ENCODE measurements around the gene NOTCH1.
"Not testable (repeated sequence)": the region's sequence is repeated elsewhere in the genome, so short reads cannot be mapped to it uniquely, and the experiment has no call there.

Gene NOTCH1

DNA sequence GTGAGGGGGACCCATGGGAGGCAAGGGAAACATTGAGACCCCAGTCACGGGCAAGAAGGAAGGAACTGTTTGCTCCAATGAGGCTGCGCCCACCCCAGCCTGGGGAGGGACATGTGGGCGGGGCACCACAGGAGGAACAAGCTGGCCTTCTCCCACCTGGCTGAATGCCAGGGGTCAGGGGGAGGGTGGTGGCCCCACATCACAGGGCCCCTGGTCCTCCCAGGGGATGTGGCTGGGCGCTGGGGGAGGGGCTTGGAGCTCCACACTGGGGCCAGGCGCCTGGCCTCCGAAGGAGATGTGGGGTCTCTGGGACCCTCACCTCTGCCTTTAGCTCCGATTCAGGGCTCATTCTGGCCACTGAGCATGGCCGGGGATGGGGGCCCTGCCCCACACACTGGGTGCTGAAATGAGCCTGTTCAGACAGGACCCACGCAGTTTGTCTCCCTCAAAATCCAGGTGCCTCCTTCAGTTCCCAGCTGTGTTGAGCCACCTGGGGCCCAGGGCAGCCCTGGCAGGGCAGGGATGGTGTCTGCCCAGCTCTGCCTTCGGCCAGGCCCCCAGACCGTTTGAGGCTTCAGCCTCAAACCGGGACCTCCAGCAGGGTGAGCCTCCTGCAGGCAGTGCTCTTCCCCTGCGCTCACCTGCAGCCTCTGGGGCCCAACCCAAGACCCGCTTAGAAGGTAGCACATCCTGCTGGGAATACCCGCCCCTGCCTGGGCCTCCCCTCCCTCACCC is 33.2 kb upstream of the NOTCH1 start:
- no peak for DNase-seq (ENCODE audit: low read depth in 1 of 2, low spot score in 1 of 2)

DNA sequence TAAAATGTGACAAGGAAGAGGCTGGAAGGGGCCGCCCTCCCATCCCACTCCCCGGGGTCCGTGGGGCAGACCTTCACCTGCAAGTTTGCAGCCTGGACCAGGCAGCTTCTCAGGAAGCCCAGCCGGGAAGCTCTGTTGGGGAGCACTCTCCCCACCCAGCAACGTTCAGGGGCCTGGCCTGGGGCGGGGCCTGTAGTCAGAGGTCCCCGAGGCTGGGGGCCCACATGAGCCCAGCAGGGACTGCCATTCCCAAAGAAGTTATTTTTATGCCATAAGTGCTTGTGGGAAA is 32.7 kb upstream of the NOTCH1 start:
- no peak for DNase-seq (ENCODE audit: low read depth in 1 of 2, low spot score in 1 of 2)

DNA sequence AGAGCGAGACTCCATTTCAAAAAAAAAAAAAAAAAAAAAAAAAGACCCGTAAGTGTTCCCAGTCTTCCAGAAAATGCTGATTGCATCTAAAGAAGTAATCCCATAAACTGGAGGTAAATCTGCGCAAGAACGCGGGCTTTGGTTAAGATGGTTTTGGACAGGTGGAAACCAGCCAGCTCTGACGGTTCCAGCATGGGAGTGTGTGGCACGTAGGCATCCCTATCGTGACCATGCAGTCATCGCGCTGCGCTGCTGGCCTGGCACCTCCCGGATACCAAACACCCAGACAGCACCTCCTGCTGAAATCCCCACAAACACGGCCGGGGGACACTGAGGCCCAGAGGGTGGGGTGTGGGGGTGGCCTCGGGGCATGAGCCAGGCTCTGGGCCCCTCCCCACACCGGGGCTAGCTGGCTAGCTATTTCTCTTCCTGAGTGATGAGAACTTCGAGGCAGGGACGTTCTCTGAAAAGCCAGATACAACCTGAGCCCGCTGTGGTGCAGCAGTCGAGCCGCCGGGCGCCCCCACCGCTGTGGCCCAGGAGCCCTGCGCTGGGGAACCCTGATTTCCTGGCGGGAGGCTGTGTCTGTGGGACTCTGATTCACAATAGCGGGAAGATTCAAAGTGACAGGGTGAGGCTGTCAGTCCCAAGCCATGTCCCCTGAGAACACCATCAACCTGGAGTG is 32.2 kb upstream of the NOTCH1 start:
- no peak for DNase-seq (ENCODE audit: low read depth in 1 of 2, low spot score in 1 of 2)

DNA sequence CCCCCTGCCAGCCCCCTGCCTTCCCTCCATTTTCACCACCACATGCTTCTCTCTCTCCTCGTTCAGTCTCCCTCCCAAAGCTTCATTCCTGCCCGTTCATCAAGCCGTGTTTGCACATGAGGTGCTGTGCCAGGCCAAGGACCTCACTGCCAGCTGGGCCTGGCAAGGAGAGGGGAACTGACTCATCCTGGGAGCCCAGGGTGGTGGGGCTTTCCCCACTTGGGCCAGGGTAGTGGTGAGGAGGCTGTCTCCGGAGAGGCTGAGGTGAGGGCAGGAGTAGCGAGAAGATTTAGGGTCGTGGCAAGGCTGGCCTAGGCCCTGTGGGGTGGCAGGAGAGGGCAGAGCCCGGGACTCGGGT is 30.4 kb upstream of the NOTCH1 start:
- DNase-seq (ENCODE audit: low read depth in 1 of 2, low spot score in 1 of 2): no peak

DNA sequence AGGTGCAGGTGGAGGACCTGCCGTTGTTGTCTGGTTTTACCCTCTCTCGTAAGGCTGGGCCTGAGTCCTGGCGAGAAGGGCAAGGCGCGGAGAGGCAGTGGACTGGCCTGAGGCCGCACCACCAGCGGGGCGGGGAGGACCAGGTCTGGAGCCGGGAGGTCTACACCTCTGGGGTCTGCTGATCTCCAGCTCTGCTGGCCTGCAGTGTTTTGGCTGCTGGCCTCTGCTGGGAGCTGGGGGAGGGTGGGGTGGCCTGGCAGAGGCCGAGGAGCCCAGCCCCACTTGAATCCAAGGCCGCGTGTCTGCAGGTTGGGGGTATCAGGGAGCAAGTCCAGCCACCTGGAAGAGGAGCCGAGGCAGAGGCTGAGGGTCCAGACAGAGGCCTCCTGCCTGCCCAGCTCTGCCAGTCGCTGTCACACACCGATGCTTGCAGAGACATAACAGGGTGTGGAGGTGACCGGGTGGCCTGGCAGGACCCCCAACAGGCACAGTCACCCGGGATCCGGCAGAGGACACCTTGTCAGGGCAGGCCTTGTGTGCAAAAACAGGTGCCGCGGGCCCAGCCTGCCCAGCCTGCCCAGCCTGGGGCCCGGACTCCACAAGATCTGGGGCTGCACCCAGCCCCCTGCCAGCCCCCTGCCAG is 29.9 kb upstream of the NOTCH1 start:
- no peak for DNase-seq (ENCODE audit: low read depth in 1 of 2, low spot score in 1 of 2)

DNA sequence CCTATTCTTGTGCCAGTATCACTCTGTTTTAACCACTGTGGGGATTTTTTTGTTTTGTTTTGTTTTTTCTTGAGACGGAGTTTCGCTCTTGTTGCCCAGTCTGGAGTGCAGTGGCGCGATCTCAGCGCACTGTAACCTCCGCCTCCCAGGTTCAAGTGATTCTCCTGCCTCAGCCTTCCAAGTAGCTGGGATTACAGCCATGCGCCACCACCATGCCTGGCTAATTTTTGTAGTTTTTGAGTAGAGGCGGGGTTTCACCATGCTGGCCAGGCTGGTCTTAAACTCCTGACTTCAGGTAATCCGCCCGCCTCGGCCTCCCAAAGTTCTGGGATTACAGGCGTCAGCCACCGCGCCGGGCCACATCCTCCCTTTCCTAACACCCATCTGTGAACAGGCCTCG is 28.8 kb upstream of the NOTCH1 start:
- DNase-seq (ENCODE audit: low read depth in 1 of 2, low spot score in 1 of 2): not testable (repeated sequence)

DNA sequence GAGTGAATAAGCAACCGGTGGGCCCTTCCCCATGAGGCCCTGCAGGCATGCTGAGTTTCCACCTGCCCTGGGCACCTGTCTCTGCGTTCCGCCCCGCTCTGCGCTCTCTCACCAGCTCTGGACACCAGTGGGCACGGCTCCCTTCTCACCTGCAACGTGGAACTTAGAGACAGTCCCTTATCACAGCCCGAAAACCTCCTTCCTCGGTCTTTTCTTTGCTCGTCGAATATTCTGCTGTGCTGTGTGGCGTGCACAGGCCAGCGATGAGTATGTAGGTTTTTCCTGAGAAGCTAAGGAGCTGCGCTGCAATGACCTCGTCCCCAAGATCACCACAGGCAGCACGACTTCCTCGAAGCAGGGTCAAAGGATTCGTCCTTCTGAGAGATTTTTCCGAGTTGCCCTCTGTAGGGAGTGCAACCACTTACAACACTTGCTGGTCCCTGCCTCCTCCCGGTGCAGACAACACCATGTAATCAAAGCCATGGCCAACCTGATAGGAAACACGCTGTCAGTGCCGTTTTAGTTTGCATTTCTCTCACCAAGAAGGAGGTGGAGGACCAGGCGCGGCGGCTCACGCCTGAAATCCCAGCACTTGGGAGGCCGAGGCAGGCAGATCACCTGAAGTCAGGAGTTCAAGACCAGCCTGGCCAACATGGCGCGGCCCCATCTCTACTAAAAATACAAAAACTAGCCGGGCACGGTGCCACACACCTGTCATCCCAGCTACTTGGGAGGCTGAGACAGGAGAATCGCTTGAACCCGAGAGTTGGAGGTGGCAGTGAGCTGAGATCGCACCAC is 27.2 kb upstream of the NOTCH1 start:
- no peak for DNase-seq (ENCODE audit: low read depth in 1 of 2, low spot score in 1 of 2)

DNA sequence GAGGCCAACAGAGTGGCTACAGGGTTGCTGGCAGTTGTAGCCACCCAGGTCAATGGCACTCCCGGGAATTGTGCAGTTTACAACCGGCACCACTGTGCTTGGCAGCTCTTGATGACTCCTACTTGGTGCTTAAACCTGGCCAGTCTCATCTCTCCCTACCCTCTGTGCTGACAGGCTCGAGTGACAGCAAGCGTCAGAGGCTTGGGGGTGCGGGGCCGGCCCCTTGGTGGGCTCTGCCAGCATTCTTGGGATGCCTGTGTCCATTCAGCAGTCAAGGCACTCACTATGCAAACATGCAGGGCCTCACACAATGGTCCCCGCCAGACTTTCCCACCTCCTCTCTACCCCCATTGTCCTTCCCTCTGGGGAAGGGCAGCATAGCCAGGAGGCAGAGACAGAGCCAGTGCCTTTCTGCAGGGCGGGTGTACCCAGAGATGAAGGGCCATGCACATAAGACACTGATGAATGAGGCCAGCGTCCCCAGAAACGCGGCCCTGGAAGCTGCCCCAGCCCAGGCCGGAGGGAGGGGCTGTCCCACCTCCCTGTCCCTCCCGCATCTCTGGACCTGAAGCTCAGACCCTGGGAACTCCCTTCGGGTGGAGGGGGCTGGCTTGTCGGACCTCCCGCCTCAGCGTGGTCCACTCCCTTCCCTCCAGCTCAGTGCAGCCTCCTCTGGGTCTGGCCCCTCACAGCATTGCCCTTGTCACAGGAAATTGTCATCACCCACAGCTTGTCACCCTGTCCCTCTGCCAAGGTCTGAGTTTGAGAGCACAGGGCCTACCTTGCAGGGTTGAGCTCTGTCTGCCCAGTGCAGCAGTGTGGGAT is 26.4 kb upstream of the NOTCH1 start:
- no peak for DNase-seq (ENCODE audit: low read depth in 1 of 2, low spot score in 1 of 2)

DNA sequence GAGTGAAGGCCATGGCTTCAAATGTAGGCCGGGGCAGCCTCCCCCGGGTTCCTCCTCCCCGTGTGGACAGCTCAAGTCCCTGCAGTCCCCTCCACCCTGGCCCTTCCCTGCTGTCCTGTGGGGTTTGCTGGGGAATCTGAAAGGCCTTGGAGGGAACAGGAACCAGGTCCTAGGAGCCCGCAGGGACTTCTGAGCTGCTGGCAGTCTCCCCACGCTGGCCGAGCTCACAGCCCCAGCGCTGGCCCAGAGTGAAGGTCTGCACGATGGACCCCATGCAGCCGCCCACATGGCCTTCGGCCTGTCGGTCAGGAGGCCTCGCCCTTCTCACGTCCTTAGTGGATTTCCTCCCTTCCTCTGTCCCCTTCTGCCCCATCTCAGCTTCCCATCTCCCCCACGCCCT is 25.7 kb upstream of the NOTCH1 start:
- DNase-seq (ENCODE audit: low read depth in 1 of 2, low spot score in 1 of 2): no peak

DNA sequence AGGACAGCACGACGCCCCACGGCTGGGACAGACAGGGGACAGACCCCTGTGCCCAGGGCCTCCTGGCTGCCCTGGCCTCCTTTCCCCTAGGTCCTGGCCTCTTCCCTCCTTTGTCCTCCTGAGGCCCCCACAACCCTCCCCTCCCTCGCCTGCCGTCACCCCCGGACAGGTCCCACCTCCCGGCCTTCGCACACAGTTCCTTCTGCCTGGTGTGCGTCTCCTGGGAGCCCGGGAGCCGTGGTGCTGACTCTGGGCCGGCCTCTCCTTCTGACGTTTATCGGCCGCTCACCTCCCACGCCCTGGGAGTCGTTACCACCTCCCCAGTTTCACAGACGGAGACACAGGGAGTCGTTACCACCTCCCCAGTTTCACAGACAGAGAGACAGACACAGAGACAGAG is 25.1 kb upstream of the NOTCH1 start:
- no peak for DNase-seq (ENCODE audit: low read depth in 1 of 2, low spot score in 1 of 2)

DNA sequence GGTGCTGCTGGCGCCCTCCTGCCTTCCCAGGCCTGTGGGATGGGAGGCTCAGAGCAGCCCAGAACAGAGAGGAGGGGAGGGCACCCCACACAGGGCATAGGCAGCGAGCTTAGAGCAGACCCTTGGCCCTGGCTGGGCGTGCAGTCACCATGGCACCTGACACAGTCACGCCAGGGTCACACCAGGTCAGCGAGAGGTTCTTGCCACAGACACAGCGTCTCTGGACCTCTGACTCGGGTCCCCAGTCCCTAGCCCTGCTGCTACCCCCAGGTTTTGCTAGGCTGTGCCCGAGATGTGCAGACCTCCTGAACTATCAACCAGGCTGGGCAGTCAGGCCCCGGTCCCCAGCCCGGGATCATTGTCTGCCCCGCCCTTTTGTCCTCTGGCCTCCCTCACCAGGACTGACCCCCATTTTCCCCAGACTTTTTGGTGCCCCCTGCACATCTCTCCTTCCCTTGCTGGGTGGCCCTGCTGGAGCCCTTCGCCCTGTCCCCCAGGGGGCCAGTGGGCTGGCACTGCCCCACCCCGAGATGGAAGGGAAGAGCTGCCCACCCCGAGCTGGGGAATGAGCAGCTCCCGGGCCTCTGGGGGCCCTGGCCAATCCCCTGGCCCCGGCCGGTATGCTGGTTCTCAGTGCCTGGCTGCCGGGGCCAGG is 24.5 kb upstream of the NOTCH1 start:
- no peak for DNase-seq (ENCODE audit: low read depth in 1 of 2, low spot score in 1 of 2)

DNA sequence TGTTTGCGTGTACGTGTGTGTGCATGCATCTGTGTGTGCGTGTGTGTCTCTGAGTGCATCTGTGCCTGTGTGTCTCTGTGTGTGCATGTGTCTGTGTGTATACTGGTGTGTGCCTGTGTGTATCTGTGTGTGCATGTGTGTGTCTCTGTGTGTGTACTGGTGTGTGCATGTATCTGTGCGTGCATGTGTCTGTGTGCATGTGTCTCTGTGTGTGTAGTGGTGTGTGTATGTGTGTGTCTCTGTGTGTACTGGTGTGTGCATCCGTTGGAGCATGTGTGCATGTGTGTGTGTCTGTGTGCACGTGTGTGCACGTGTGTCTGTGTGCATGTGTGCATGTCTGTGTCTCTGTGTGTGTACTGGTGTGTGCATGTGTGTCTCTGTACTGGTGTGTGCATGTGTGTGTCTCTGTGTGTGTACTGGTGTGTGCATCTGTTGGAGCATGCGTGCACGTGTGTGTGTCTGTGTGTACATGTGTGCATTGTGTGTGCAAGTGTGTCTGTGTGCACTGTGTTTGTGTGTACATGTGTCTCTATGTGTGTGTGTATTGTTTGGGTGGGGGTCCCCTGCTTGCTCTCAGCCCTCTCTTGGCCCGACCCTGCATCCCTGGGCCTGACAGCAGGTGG is 23.8 kb upstream of the NOTCH1 start:
- DNase-seq (ENCODE audit: low read depth in 1 of 2, low spot score in 1 of 2): no peak

DNA sequence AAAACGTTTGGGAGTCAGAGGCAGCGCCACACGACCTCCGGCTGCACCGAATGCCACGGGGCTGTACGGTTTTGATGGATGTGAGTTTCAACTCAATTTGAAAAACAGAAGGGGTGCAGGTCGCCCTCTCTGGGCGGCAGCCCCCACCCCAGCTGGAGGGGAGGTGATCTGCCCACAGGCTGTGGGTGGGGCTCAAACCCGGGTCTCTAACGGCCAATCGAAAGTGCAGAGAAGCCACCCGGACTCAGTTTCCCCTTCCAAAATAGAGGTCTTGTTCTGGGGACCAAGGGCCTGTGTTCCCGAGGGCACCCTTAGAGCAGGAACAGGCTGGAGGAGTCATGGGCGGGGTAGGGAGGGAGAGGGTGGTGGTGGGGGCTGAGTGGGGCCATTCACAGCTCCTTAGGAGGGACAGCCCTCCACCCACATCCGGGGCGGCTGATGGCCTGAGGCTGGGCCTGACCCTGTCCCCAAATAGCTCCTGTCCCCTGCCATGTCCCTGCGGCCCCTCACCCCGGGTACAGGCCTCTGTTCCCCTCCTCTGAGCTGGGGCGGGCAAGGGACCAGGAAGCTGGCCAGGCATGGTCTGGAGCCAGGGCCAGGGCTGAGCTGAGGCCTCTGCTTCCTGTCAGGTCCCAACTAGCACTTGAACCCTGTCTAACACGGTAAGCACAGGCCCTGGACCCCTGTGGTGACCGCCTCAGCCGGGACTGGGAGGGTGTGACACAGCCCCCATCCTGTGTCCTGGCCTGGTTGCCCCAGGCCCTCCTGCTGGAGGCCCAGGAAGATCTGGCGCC is 22.6 kb upstream of the NOTCH1 start:
- DNase-seq (ENCODE audit: low read depth in 1 of 2, low spot score in 1 of 2): no peak

DNA sequence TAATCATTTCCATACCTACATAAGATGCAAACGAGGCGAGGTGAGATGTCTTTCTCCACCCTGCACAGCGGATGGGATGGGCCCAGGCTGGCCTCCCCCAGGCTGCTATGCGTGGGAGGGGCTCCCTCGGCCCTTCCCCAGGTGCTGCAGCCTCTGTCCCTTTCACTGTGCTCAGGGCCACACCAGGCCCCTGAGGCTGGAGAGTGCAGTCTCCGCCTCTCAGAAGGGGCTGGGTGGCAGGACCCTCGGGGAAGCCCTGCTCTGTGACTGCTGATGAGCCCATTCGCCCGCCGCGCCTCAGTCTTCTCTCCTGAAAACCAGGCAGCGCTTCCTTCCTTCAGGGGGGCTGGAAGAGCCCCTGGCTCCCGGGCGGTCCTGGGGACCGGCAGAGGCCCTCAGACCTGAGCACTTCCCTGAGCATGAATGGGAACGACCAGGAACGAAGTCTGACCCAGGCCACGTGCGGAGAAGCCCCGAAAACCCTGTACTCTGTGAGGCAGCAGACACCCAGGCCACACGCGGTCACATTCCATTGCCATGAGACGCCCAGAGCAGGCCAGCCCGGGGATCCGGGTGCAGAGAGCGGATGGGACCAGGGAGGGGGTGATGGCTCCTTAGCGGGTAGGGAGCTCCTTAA is 21.9 kb upstream of the NOTCH1 start:
- no peak for DNase-seq (ENCODE audit: low read depth in 1 of 2, low spot score in 1 of 2)

DNA sequence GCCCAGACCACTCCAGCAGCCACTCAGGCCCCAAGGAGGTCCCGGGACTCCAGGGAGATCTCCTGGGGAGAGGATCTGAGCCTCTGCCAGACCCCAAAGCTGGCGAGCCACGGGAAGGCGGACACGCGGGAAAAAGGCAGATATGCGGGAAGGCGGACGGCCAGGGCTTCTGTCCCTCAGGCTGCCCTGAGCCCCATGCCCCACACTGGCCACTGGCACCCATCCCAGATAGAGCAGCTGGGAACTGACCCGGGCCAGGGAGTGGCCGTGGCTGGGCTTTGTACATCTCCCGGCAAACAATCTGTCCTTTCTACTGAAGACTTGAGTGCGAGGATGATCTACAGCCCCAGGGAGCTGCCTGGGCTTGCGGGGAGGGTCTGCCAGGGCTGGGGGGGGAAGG is 21.1 kb upstream of the NOTCH1 start:
- no peak for DNase-seq (ENCODE audit: low read depth in 1 of 2, low spot score in 1 of 2)

DNA sequence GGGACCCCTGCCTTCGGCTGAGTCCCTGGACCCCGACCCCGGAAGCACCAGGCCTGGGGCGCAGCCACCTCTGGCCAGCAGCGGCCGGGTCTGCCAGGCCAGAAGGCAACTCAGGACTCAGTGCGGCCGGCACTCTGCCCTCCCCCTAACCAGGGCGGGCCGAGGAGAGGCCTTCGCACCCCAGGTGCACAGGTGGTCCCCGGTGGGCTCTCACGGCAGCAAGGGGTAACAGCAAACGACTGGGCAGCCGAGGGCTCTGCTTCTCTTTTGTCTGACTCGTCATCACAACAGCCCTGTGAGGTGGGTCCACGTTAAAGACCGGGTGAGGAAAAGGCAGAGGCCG is 20.7 kb upstream of the NOTCH1 start:
- no peak for DNase-seq (ENCODE audit: low read depth in 1 of 2, low spot score in 1 of 2)

DNA sequence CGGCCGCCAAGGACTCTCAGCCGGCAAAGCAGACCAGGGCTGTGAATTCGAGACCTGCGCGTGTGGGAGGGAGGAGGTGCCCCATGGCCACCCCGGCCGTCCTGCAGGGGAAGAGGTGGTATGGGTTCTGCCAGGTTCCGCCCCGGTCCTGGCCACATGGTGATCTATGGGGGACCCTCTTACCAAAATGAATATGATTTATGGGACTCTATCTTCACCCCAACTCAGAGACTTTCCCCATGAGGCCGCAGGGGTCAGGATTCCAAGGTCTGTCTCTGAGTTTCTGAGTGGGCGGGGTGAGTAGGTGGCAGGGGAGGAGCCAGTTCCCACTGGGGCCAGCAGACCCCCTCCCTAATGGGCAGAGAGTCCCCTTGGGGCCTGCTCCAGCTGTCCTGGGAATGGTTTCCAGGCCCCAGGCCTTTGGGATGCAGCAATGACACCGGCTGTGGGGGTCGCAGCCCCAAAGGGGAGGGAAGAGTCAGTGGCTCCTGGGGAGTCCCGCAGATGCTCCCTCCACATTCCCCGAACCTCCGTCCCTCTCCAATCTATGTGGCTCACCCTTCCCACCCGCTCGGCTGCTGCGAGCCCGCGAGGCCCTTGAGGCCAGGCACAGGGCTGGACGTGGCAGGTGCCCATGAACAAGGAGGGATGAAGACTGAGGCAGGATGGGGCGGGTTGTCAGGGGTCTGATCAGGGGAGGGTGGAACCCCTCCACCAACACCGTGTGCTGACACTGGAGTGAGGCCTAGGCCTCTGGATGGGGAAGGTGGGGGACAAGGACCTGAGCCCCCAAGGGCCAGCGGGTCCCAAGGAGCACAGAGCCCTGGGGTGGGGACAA is 20.1 kb upstream of the NOTCH1 start:
- DNase-seq (ENCODE audit: low read depth in 1 of 2, low spot score in 1 of 2): no peak

DNA sequence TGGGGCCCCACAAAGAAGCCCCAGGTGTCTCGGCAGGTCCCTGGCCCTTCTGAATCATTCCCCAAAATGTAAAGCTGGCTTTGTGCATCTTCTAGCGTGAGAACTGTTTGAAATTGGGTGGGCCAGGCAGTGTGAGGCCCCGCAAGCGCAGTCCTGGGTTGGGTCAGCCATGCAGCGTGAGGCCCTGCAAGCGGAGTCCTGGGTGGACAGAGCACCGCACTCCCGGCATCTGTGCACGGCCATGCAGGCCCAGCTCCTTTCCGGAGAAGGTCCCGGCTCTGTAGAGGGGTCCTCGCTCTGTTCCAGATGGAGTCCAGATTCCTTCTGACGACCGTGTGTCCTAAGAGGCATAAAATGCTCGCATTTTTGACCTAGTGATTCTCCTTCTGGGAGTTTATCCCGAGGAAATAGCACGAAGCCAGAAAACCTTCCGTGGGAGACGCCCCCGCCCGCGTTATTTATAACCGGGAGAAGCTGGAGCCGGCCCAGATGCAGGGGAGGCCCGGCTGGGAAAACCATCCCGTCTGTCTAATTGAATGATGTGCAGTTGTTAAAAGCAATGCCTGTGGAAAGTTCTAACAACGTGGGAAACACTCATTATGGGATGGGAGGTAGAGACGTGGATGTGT is 19.4 kb upstream of the NOTCH1 start:
- no peak for DNase-seq (ENCODE audit: low read depth in 1 of 2, low spot score in 1 of 2)
